GM12878 (cell line): ENCODE measurements around the gene UBASH3B. TPM values are rescaled to one million over a fixed set of nuclear protein-coding genes. Genes with fewer than 3 reads are reported as not detected.

Experiments
- ATAC-seq: fragments of 200-7000 bp; cut with Tn5 transposase; 3 replicates; pipeline ENCODE4 v1.9.1; 2020; ENCODE audit warnings: mild to moderate bottlenecking, moderate library complexity
- BruUV-seq: library from RNA; stranded (reverse); fragments of 400-500 nt; replicated peaks from 2 replicates; lab custom pipeline; 2021; lab: Mats Ljungman, UMichigan
- CTCF ChIA-PET: fragments of 300-600 bp; sonication (Branson Sonifier 250); formaldehyde crosslinking; extraction: SDS; loops from one replicate; lab custom pipeline; 2021; ENCODE audit warnings: inconsistent platforms; lab: Yijun Ruan, JAX
- POLR2A ChIA-PET: fragments of 350-600 bp; formaldehyde crosslinking; extraction: SDS; loops from one replicate; lab custom pipeline; 2021; ENCODE audit warnings: inconsistent platforms; lab: Charles Lee
- RAD21 ChIA-PET: fragments of 300-600 bp; sonication (Branson Sonifier 250); formaldehyde crosslinking; loops from one replicate; lab custom pipeline; 2023; ENCODE audit warnings: antibody characterized with exemption; ENCODE audit not compliant: unreplicated experiment; lab: Charles Lee
- SMC1A ChIA-PET: fragments of 300-600 bp; sonication (Branson Sonifier 250); formaldehyde crosslinking; loops from one replicate; lab custom pipeline; 2023; ENCODE audit not compliant: unreplicated experiment, uncharacterized antibody; lab: Charles Lee
- DNase-seq: peaks from one replicate; pipeline ENCODE4 v3.0.0-alpha.2; 2011; ENCODE audit warnings: low read depth, low spot score
- FAIRE-seq: peaks from 3 replicates; lab custom pipeline; 2011; peaks lifted over from hg19 to GRCh38; lab: Jason Lieb, UNC
- H2AFZ ChIP-seq: 2 replicates; pipeline ENCODE4 v1.6.0; 2011; ENCODE audit warnings: low read depth, low read length, control low read depth; ENCODE audit not compliant: control insufficient read depth
- H3K27ac ChIP-seq: 2 replicates; pipeline ENCODE4 v1.5.1; 2011; ENCODE audit warnings: control low read depth; ENCODE audit not compliant: control insufficient read depth, insufficient read depth
- H3K27me3 ChIP-seq, 2 experiments: replicated peaks in 1 of 2; 2 replicates each; pipeline versions ENCODE4 v1.6.0 to v1.6.1; 2011; ENCODE audit warnings: low read length in 1 of 2; ENCODE audit not compliant: control insufficient read depth in 2 of 2, insufficient read depth in 2 of 2
- H3K36me3 ChIP-seq, 2 experiments: 2 replicates each; pipeline ENCODE4 v1.5.1; 2011; ENCODE audit warnings: low read length in 1 of 2; ENCODE audit not compliant: control insufficient read depth in 2 of 2, insufficient read depth in 2 of 2
- H3K4me1 ChIP-seq: 2 replicates; pipeline ENCODE4 v1.6.1; 2011; ENCODE audit warnings: mild to moderate bottlenecking, low read length, moderate library complexity, mixed read lengths; ENCODE audit not compliant: control insufficient read depth, insufficient read depth
- H3K4me2 ChIP-seq: 2 replicates; pipeline ENCODE4 v1.6.0; 2011; ENCODE audit warnings: control low read depth; ENCODE audit not compliant: control insufficient read depth, insufficient read depth
- H3K4me3 ChIP-seq: fragments of 200-600 bp; sonication (generic); 2 replicates; pipeline ENCODE4 v1.5.1; 2016
- H3K79me2 ChIP-seq: 2 replicates; pipeline ENCODE4 v1.6.0; 2011; ENCODE audit warnings: low read length; ENCODE audit not compliant: control insufficient read depth, insufficient read depth
- H3K9ac ChIP-seq: 2 replicates; pipeline ENCODE4 v1.8.0; 2011; ENCODE audit warnings: low read length, control low read depth, mixed read lengths; ENCODE audit not compliant: control insufficient read depth, insufficient read depth
- H3K9me3 ChIP-seq: replicated peaks from 3 replicates; pipeline ENCODE4 v1.5.1; 2011; ENCODE audit warnings: mild to moderate bottlenecking, low read length; ENCODE audit not compliant: control insufficient read depth, insufficient read depth
- H4K20me1 ChIP-seq: 2 replicates; pipeline ENCODE4 v1.6.0; 2011; ENCODE audit not compliant: control insufficient read depth, insufficient read depth
- BRCA1 ChIP-seq: IDR thresholded peaks from 2 replicates; pipeline ENCODE4 v1.6.1; 2011; ENCODE audit warnings: low read depth, low read length, improper control_type of control experiment
- IKZF1 ChIP-seq: fragments of 450-650 bp; conservative IDR thresholded peaks from 2 replicates; pipeline ENCODE4 v1.6.1; 2017; ENCODE audit warnings: antibody characterized with exemption, mild to moderate bottlenecking
- IRF4 ChIP-seq: IDR thresholded peaks from 2 replicates; pipeline ENCODE4 v1.6.1; 2011; ENCODE audit warnings: low read depth, low read length
- NFYB ChIP-seq: IDR thresholded peaks from 2 replicates; pipeline ENCODE4 v1.6.1; 2011; ENCODE audit warnings: low read depth, mild to moderate bottlenecking, low read length, improper control_type of control experiment, moderate library complexity; ENCODE audit not compliant: insufficient read depth
- NRF1 ChIP-seq: conservative IDR thresholded peaks from 2 replicates; pipeline ENCODE4 v1.6.1; 2011; ENCODE audit warnings: mild to moderate bottlenecking, low read depth, low read length, improper control_type of control experiment
- POLR2AphosphoS2 ChIP-seq: IDR thresholded peaks from 2 replicates; pipeline ENCODE4 v1.6.1; 2011; ENCODE audit warnings: low read depth, mild to moderate bottlenecking, low read length, improper control_type of control experiment, moderate library complexity
- SIN3A ChIP-seq: IDR thresholded peaks from 2 replicates; pipeline ENCODE4 v1.6.1; 2012; ENCODE audit warnings: low read depth, low read length, improper control_type of control experiment
- WGBS: methylation state at CpG from one replicate; pipeline ENCODE4 v1.1.6; 2016; ENCODE audit warnings: low lambda C conversion rate; ENCODE audit not compliant: insufficient replicate concordance, insufficient coverage; ENCODE audit errors: missing lambda C conversion rate; 5-methylcytosine and 5-hydroxymethylcytosine counted together
- in situ Hi-C: fragments of 300-500 bp; cut with MboI; formaldehyde crosslinking; loops from 9 replicates; pipeline ENCODE4 v1.14.3; 2018; ENCODE audit warnings: mixed read lengths
- intact Hi-C: fragments of 100-400 bp; cut with micrococcal nuclease; formaldehyde crosslinking; loops from one replicate; pipeline ENCODE4 v1.14.2; 2022; ENCODE audit not compliant: unreplicated experiment
- polyA plus RNA-seq, 11 experiments: library from polyadenylated mRNA; depleted of rRNA in 4 of 11; unstranded in 6 of 11; stranded (reverse) in 5 of 11; fragments of >200 nt; fragmentation: Nextera tagmentation in 4 of 11; fragmentation: Illumina TruSeq in 1 of 11; extraction: Ambion mirVana in 4 of 11; extraction: Trizol in 1 of 11; gene quantifications; 1 replicate in 1 of 11; 2 replicates in 10 of 11; pipeline versions ENCODE4 v1.2.1 to v1.2.3, GENCODE V29; 2011 to 2016; ENCODE audit warnings: inconsistent platforms in 2 of 11, missing spikeins in 2 of 11, low read depth in 1 of 11
- total RNA-seq, 4 experiments: library from RNA; depleted of rRNA in 3 of 4; stranded (reverse); fragments of >200 nt in 3 of 4; fragmentation: Illumina TruSeq in 1 of 4; extraction: Trizol in 1 of 4; gene quantifications; 2 replicates each; pipeline versions ENCODE4 v1.2.1 to v1.2.3, GENCODE V29; 2013 to 2021
- TF ChIP-seq, protein P1 (sequence below): fragments of 450-650 bp; IDR thresholded peaks from 2 replicates; pipeline ENCODE4 v1.6.1; 2016; ENCODE audit warnings: mild to moderate bottlenecking, moderate library complexity, borderline replicate concordance
- TF ChIP-seq, protein P2 (sequence below): fragments of 450-650 bp; IDR thresholded peaks from 2 replicates; pipeline ENCODE4 v1.6.1; 2016; ENCODE audit warnings: mild to moderate bottlenecking
- TF ChIP-seq, protein P3 (sequence below): fragments of 450-650 bp; IDR thresholded peaks from 2 replicates; pipeline ENCODE4 v1.6.1; 2017; ENCODE audit warnings: low read depth, mild to moderate bottlenecking, moderate library complexity
- TF ChIP-seq, protein P4 (sequence below): fragments of 450-650 bp; IDR thresholded peaks from 2 replicates; pipeline ENCODE4 v1.6.1; 2017; ENCODE audit warnings: mild to moderate bottlenecking
- TF ChIP-seq, protein P5 (sequence below): IDR thresholded peaks from 2 replicates; pipeline ENCODE4 v1.6.1; 2012; ENCODE audit warnings: low read length, inconsistent platforms

The UBASH3B gene
- total and polyA plus RNA-seq, 10 of the 15 experiments (the other 5 are each of a cell fraction or from before 2014, with no cell fraction given): 0.18 to 3.3 (median 0.57) TPM

DNA sequence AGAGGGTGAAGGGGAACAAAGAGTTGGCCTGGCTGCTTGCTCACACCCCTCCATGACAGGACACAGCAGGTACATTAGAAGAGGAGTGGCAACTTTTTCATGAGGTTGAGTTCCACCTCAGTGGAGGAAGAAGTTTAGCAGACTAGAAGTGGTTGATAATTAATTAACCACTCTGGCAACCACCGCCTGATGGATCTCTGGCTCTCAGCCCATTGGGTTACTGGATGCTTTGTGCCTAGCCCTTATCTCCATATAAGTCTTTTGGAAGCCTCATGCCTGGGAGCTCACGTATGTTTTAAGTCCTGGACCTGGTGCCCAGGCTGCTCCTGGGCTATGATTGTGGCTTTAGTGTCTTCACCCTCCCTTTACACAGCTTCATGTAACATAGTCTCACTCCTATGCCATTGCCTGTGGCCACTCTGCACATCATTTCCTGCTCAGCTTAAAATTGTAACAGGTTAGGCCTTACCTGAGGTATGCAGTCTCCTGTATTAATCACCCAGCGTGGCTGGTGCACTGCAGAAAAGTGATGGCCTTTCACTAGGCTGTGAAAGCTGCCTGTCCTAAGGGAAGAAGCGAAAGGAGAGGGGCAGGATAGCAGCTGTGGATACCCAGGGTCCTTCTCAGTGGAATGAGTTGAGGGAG lies 110.1 kb downstream of the UBASH3B start:
- ChIA-PET SMC1A (no interaction called here), CTCF (interaction anchor here (0.7 kb wide), 1 partner anchor 19 kb away, joined by 3 read pairs; no protein-coding TSS in a partner anchor), RAD21 (no interaction called here), POLR2A (no interaction called here)
- ATAC-seq: no peak
- Histone ChIP-seq H3K27ac (no peak overlapping the region), H3K4me3 (no peak overlapping the region), H2AFZ (no peak overlapping the region), H4K20me1 (no peaks in the 10 kb centered on the region), H3K4me1 (no peaks in the 10 kb centered on the region), H3K79me2 (no peaks in the 10 kb centered on the region), H3K27me3 (no peaks in the 10 kb centered on the region; a peak in 2 of 4 replicates), H3K4me2 (no peak overlapping the region), H3K9ac (no peak overlapping the region), H3K36me3 (no peaks in the 10 kb centered on the region), H3K9me3 (no peaks in the 10 kb centered on the region)
- DNase-seq: no peak
- FAIRE-seq: no peak
- BruUV-seq: no TSS peak
- WGBS: 12% methylated on average over 4 of the region's 4 CpGs
- in situ Hi-C loops (no loop called here), intact Hi-C loops (no loop called here)
- no peak for TF ChIP-seq NFYB
- TF ChIP-seq POLR2AphosphoS2: no peak
- TF ChIP-seq, protein P1, sequence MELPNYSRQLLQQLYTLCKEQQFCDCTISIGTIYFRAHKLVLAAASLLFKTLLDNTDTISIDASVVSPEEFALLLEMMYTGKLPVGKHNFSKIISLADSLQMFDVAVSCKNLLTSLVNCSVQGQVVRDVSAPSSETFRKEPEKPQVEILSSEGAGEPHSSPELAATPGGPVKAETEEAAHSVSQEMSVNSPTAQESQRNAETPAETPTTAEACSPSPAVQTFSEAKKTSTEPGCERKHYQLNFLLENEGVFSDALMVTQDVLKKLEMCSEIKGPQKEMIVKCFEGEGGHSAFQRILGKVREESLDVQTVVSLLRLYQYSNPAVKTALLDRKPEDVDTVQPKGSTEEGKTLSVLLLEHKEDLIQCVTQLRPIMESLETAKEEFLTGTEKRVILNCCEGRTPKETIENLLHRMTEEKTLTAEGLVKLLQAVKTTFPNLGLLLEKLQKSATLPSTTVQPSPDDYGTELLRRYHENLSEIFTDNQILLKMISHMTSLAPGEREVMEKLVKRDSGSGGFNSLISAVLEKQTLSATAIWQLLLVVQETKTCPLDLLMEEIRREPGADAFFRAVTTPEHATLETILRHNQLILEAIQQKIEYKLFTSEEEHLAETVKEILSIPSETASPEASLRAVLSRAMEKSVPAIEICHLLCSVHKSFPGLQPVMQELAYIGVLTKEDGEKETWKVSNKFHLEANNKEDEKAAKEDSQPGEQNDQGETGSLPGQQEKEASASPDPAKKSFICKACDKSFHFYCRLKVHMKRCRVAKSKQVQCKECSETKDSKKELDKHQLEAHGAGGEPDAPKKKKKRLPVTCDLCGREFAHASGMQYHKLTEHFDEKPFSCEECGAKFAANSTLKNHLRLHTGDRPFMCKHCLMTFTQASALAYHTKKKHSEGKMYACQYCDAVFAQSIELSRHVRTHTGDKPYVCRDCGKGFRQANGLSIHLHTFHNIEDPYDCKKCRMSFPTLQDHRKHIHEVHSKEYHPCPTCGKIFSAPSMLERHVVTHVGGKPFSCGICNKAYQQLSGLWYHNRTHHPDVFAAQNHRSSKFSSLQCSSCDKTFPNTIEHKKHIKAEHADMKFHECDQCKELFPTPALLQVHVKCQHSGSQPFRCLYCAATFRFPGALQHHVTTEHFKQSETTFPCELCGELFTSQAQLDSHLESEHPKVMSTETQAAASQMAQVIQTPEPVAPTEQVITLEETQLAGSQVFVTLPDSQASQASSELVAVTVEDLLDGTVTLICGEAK: no peak
- TF ChIP-seq SIN3A: no peak
- TF ChIP-seq, protein P2, sequence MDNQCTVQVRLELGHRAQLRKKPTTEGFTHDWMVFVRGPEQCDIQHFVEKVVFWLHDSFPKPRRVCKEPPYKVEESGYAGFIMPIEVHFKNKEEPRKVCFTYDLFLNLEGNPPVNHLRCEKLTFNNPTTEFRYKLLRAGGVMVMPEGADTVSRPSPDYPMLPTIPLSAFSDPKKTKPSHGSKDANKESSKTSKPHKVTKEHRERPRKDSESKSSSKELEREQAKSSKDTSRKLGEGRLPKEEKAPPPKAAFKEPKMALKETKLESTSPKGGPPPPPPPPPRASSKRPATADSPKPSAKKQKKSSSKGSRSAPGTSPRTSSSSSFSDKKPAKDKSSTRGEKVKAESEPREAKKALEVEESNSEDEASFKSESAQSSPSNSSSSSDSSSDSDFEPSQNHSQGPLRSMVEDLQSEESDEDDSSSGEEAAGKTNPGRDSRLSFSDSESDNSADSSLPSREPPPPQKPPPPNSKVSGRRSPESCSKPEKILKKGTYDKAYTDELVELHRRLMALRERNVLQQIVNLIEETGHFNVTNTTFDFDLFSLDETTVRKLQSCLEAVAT: no peak
- TF ChIP-seq IRF4: no peak
- TF ChIP-seq, protein P3, sequence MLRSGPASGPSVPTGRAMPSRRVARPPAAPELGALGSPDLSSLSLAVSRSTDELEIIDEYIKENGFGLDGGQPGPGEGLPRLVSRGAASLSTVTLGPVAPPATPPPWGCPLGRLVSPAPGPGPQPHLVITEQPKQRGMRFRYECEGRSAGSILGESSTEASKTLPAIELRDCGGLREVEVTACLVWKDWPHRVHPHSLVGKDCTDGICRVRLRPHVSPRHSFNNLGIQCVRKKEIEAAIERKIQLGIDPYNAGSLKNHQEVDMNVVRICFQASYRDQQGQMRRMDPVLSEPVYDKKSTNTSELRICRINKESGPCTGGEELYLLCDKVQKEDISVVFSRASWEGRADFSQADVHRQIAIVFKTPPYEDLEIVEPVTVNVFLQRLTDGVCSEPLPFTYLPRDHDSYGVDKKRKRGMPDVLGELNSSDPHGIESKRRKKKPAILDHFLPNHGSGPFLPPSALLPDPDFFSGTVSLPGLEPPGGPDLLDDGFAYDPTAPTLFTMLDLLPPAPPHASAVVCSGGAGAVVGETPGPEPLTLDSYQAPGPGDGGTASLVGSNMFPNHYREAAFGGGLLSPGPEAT: no peak
- TF ChIP-seq, protein P4, sequence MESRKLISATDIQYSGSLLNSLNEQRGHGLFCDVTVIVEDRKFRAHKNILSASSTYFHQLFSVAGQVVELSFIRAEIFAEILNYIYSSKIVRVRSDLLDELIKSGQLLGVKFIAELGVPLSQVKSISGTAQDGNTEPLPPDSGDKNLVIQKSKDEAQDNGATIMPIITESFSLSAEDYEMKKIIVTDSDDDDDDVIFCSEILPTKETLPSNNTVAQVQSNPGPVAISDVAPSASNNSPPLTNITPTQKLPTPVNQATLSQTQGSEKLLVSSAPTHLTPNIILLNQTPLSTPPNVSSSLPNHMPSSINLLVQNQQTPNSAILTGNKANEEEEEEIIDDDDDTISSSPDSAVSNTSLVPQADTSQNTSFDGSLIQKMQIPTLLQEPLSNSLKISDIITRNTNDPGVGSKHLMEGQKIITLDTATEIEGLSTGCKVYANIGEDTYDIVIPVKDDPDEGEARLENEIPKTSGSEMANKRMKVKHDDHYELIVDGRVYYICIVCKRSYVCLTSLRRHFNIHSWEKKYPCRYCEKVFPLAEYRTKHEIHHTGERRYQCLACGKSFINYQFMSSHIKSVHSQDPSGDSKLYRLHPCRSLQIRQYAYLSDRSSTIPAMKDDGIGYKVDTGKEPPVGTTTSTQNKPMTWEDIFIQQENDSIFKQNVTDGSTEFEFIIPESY: no peak
- no peak for TF ChIP-seq IKZF1
- TF ChIP-seq, protein P5, sequence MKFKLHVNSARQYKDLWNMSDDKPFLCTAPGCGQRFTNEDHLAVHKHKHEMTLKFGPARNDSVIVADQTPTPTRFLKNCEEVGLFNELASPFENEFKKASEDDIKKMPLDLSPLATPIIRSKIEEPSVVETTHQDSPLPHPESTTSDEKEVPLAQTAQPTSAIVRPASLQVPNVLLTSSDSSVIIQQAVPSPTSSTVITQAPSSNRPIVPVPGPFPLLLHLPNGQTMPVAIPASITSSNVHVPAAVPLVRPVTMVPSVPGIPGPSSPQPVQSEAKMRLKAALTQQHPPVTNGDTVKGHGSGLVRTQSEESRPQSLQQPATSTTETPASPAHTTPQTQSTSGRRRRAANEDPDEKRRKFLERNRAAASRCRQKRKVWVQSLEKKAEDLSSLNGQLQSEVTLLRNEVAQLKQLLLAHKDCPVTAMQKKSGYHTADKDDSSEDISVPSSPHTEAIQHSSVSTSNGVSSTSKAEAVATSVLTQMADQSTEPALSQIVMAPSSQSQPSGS: no peak
- no peak for TF ChIP-seq NRF1
- no peak for TF ChIP-seq BRCA1
